HepG2 (cell line): ENCODE results near the gene RTBDN. TPM values are rescaled to one million over a fixed set of nuclear protein-coding genes. Genes with fewer than 3 reads are reported as not detected.

Experiments
- BRD4 ChIP-seq: sonication (generic); formaldehyde crosslinking; IDR thresholded peaks from 2 replicates; pipeline ENCODE4 v1.4.0; 2020; ENCODE audit warnings: missing genetic modification reagents
- CREB1 ChIP-seq, 2 experiments: fragments of 450-650 bp in 1 of 2; IDR thresholded peaks; 2 replicates each; pipeline ENCODE4 v1.6.1; 2016 to 2017; ENCODE audit warnings: control low read depth in 1 of 2, mild to moderate bottlenecking in 1 of 2, missing compliant biosample characterization in 1 of 2, missing genetic modification characterization in 1 of 2
- HDAC1 ChIP-seq: sonication (generic); formaldehyde crosslinking; IDR thresholded peaks from 2 replicates; pipeline ENCODE4 v1.5.1; 2020; ENCODE audit warnings: mild to moderate bottlenecking, missing genetic modification reagents
- HNRNPUL1 ChIP-seq: fragments of 200-400 bp; formaldehyde crosslinking; IDR thresholded peaks from 2 replicates; pipeline ENCODE4 v1.6.1; 2017; ENCODE audit warnings: low read depth, mild to moderate bottlenecking, low read length, moderate library complexity
- HOXA7 ChIP-seq: sonication (generic); formaldehyde crosslinking; IDR thresholded peaks from 2 replicates; pipeline ENCODE4 v1.8.1; 2022; ENCODE audit warnings: mild to moderate bottlenecking, missing genetic modification reagents, moderate library complexity
- MBD4 ChIP-seq: IDR thresholded peaks from 2 replicates; pipeline ENCODE4 v1.6.1; 2012; ENCODE audit warnings: low read length, inconsistent platforms, borderline replicate concordance
- MLX ChIP-seq: IDR thresholded peaks from 2 replicates; pipeline ENCODE4 v1.6.1; 2016
- NFYB ChIP-seq: sonication (generic); formaldehyde crosslinking; IDR thresholded peaks from 2 replicates; pipeline ENCODE4 v1.4.0; 2020; ENCODE audit warnings: missing genetic modification reagents
- PITX1 ChIP-seq: sonication (generic); formaldehyde crosslinking; IDR thresholded peaks from 2 replicates; pipeline ENCODE4 v1.5.1; 2020; ENCODE audit warnings: mild to moderate bottlenecking, missing genetic modification reagents
- RBFOX2 ChIP-seq: fragments of 200-400 bp; formaldehyde crosslinking; IDR thresholded peaks from 2 replicates; pipeline ENCODE4 v1.6.1; 2017; ENCODE audit warnings: low read depth, mild to moderate bottlenecking, low read length
- RXRB ChIP-seq: IDR thresholded peaks from 2 replicates; pipeline ENCODE4 v1.6.1; 2016; ENCODE audit warnings: borderline replicate concordance, missing genetic modification reagents, missing compliant biosample characterization
- SOX6 ChIP-seq, 2 experiments: fragments of 450-650 bp in 1 of 2; sonication (generic) in 1 of 2; formaldehyde crosslinking in 1 of 2; IDR thresholded peaks; 2 replicates each; pipeline versions ENCODE4 v1.4.0 to v1.6.1; 2017 to 2020; ENCODE audit warnings: antibody characterized with exemption in 1 of 2, mild to moderate bottlenecking in 1 of 2, missing genetic modification reagents in 1 of 2
- TFDP1 ChIP-seq: IDR thresholded peaks from 2 replicates; pipeline ENCODE4 v1.6.1; 2016; ENCODE audit warnings: missing compliant biosample characterization, missing genetic modification reagents, borderline replicate concordance
- ZBTB34 ChIP-seq: sonication (generic); formaldehyde crosslinking; IDR thresholded peaks from 2 replicates; pipeline ENCODE4 v1.8.0; 2022; ENCODE audit warnings: mild to moderate bottlenecking, missing genetic modification reagents
- ZBTB4 ChIP-seq: sonication (generic); formaldehyde crosslinking; IDR thresholded peaks from 2 replicates; pipeline ENCODE4 v1.4.0; 2020; ENCODE audit warnings: missing genetic modification reagents, mild to moderate bottlenecking, borderline replicate concordance
- ZFY ChIP-seq: sonication (generic); formaldehyde crosslinking; IDR thresholded peaks from 2 replicates; pipeline ENCODE4 v1.4.0; 2020; ENCODE audit warnings: missing genetic modification reagents
- ZNF205 ChIP-seq: IDR thresholded peaks from 2 replicates; pipeline ENCODE4 v1.6.1; 2018; ENCODE audit warnings: missing biosample characterization, missing genetic modification reagents
- ZNF383 ChIP-seq: sonication (generic); formaldehyde crosslinking; IDR thresholded peaks from 2 replicates; pipeline ENCODE4 v1.4.0; 2020; ENCODE audit warnings: missing genetic modification reagents, mild to moderate bottlenecking, borderline replicate concordance
- ZNF431 ChIP-seq: sonication (generic); formaldehyde crosslinking; IDR thresholded peaks from 2 replicates; pipeline ENCODE4 v1.9.0; 2022; ENCODE audit warnings: missing genetic modification reagents, low read depth, mild to moderate bottlenecking, borderline replicate concordance
- ZNF644 ChIP-seq: IDR thresholded peaks from 2 replicates; pipeline ENCODE4 v1.6.1; 2016; ENCODE audit warnings: low read depth
- ZNF740 ChIP-seq: sonication (generic); formaldehyde crosslinking; IDR thresholded peaks from 2 replicates; pipeline ENCODE4 v1.4.0; 2020; ENCODE audit warnings: missing genetic modification reagents
- ZNF772 ChIP-seq: sonication (generic); formaldehyde crosslinking; IDR thresholded peaks from 2 replicates; pipeline ENCODE4 v1.5.0; 2020; ENCODE audit warnings: mild to moderate bottlenecking, missing genetic modification reagents
- polyA plus RNA-seq, 8 experiments: library from polyadenylated mRNA; depleted of rRNA in 3 of 8; stranded (reverse) in 7 of 8; unstranded in 1 of 8; fragments of >200 nt; fragmentation: Illumina TruSeq in 4 of 8; extraction: Trizol in 4 of 8; gene quantifications; 2 replicates each; pipeline versions ENCODE4 v1.2.1 to v1.2.3, GENCODE V29; 2011 to 2016; ENCODE audit warnings: low read depth in 4 of 8, missing spikeins in 1 of 8, mixed read lengths in 1 of 8; ENCODE audit not compliant: insufficient read depth in 1 of 8
- total RNA-seq, 5 experiments: library from RNA; depleted of rRNA; stranded (reverse); fragments of >200 nt; fragmentation: Illumina TruSeq; extraction: Trizol; gene quantifications; 2 replicates each; pipeline ENCODE4 v1.2.3, GENCODE V29; 2016; ENCODE audit warnings: low read depth in 1 of 5

The RTBDN gene
- total and polyA plus RNA-seq, 2 of the 13 experiments (the other 11 are each of a cell fraction or from before 2014, with no cell fraction given): 0.27 to 0.48 TPM

- TF ChIP-seq ZNF772 (CRISPR knock-in tag): peak; percentile 79; the same call in 1 of the 2 replicates
- no peak for TF ChIP-seq ZBTB34 (CRISPR knock-in tag)
- TF ChIP-seq HNRNPUL1: peak; percentile 58; the same call in 1 of the 2 replicates
- peak; percentile 36; the same call in 1 of the 2 replicates for TF ChIP-seq PITX1 (CRISPR knock-in tag)
- no peak for TF ChIP-seq RXRB (CRISPR knock-in tag)
- TF ChIP-seq SOX6 (IDR thresholded peaks at IDR 0.05): no peak
- TF ChIP-seq SOX6 (CRISPR knock-in tag; IDR thresholded peaks at IDR 0.05): peak; percentile 32; the same call in 1 of the 2 replicates
- peak; percentile 70; the same call in 1 of the 2 replicates for TF ChIP-seq TFDP1 (CRISPR knock-in tag)
- TF ChIP-seq HOXA7: no peak
- no peak for TF ChIP-seq ZNF740 (CRISPR knock-in tag)
- peak; percentile 65; the same call in 1 of the 2 replicates for TF ChIP-seq ZNF205 (CRISPR knock-in tag)
- TF ChIP-seq ZNF644 (CRISPR knock-in tag): no peak
- peak; percentile 96 for TF ChIP-seq ZFY (CRISPR knock-in tag)
- no peak for TF ChIP-seq MBD4
- peak; percentile 95 for TF ChIP-seq HDAC1 (CRISPR knock-in tag)
- TF ChIP-seq MLX (CRISPR knock-in tag): peak; percentile 64; the same call in 1 of the 2 replicates
- peak; percentile 64; the same call in 1 of the 2 replicates for TF ChIP-seq ZBTB4
- TF ChIP-seq ZNF383 (CRISPR knock-in tag): peak; percentile 52; the same call in 1 of the 2 replicates
- TF ChIP-seq NFYB (CRISPR knock-in tag): no peak; the same call in 1 of the 2 replicates
- peak; percentile 41; the same call in 1 of the 2 replicates for TF ChIP-seq BRD4 (CRISPR knock-in tag)
- TF ChIP-seq ZNF431: no peak
- peak; percentile 41; the same call in 1 of the 2 replicates for TF ChIP-seq CREB1 (IDR thresholded peaks at IDR 0.05)
- TF ChIP-seq CREB1 (CRISPR knock-in tag; IDR thresholded peaks at IDR 0.05): no peak; the same call in 1 of the 2 replicates
- TF ChIP-seq RBFOX2: peak; percentile 98
Measured at GRCh38 chr19:12801466-12802266, 32.7 kb downstream of the RTBDN start, which contains the start of the genes PRDX2 and THSD8 (continued).
